C4-2B (cell line): ENCODE measurements around the gene OSBPL3.

Source experiments
- CTCF ChIP-seq: fragments of 450-650 bp; conservative IDR thresholded peaks from 2 replicates; pipeline ENCODE4 v1.5.1; 2017; ENCODE audit warnings: mild to moderate bottlenecking
- ZFX ChIP-seq: fragments of 450-650 bp; IDR thresholded peaks from 2 replicates; pipeline ENCODE4 v1.6.1; 2017

- TF ChIP-seq CTCF (no peak), ZFX (no peak)
Measured at GRCh38 chr7:24888653-24889052, 91.3 kb downstream of the OSBPL3 start.
